DOHH2 (cell line): Measurements from ENCODE around the gene RPL19.

Experiments used
- H3F3A ChIP-seq: fragments of 200-600 bp; sonication (generic), shearing (Covaris generic); 2 replicates; pipeline ENCODE4 v1.6.0; 2016; ENCODE audit warnings: antibody characterized with exemption, mild to moderate bottlenecking; ENCODE audit not compliant: control insufficient read depth, insufficient read depth
- H3K27ac ChIP-seq: fragments of 200-600 bp; sonication (generic); 2 replicates; pipeline ENCODE4 v1.5.1; 2014; ENCODE audit warnings: low read depth, mild to moderate bottlenecking, low read length, moderate library complexity
- H3K27me3 ChIP-seq: fragments of 200-600 bp; sonication (generic); 2 replicates; pipeline ENCODE4 v1.6.1; 2014; ENCODE audit warnings: mild to moderate bottlenecking, low read length, mixed read lengths; ENCODE audit not compliant: control insufficient read depth
- H3K36me3 ChIP-seq: fragments of 200-600 bp; sonication (generic); 2 replicates; pipeline ENCODE4 v1.6.1; 2014; ENCODE audit warnings: mild to moderate bottlenecking, low read length, moderate library complexity, mixed read lengths; ENCODE audit not compliant: control insufficient read depth
- H3K4me1 ChIP-seq: fragments of 200-600 bp; sonication (generic); 2 replicates; pipeline ENCODE4 v1.6.1; 2014; ENCODE audit warnings: mild to moderate bottlenecking, low read length, mixed read lengths; ENCODE audit not compliant: control insufficient read depth
- H3K4me2 ChIP-seq: fragments of 200-600 bp; sonication (generic); 2 replicates; pipeline ENCODE4 v1.6.0; 2014; ENCODE audit warnings: mild to moderate bottlenecking, low read length, moderate library complexity
- H3K4me3 ChIP-seq: fragments of 200-600 bp; sonication (generic); 2 replicates; pipeline ENCODE4 v1.5.1; 2014; ENCODE audit warnings: mild to moderate bottlenecking, low read length, mixed read lengths
- H3K79me2 ChIP-seq: fragments of 200-600 bp; sonication (generic); 2 replicates; pipeline ENCODE4 v1.6.1; 2014; ENCODE audit warnings: mild to moderate bottlenecking, low read length, mixed read lengths; ENCODE audit not compliant: control insufficient read depth
- H3K9me2 ChIP-seq: fragments of 200-600 bp; sonication (generic); replicated peaks from 2 replicates; pipeline ENCODE4 v1.6.1; 2014; ENCODE audit warnings: mild to moderate bottlenecking, low read length, mixed read lengths; ENCODE audit not compliant: control insufficient read depth
- H3K9me3 ChIP-seq: fragments of 200-600 bp; sonication (generic); 2 replicates; pipeline ENCODE4 v1.6.1; 2014; ENCODE audit warnings: antibody characterized with exemption, low read length, mixed read lengths; ENCODE audit not compliant: control insufficient read depth, insufficient read depth
- H4K20me1 ChIP-seq: fragments of 200-600 bp; sonication (generic); 2 replicates; pipeline ENCODE4 v1.6.0; 2014; ENCODE audit warnings: low read depth, mild to moderate bottlenecking, antibody characterized with exemption, low read length, moderate library complexity; ENCODE audit not compliant: control insufficient read depth, insufficient read depth
- CTCF ChIP-seq: fragments of 200-600 bp; sonication (generic); IDR thresholded peaks from one replicate; pipeline ENCODE4 v1.5.1; 2014; ENCODE audit warnings: antibody characterized with exemption, mild to moderate bottlenecking, low read depth, low read length; ENCODE audit not compliant: poor library complexity, severe bottlenecking
- EZH2phosphoT487 ChIP-seq: fragments of 200-600 bp; sonication (generic); IDR thresholded peaks from 2 replicates; pipeline ENCODE4 v1.6.1; 2017; ENCODE audit warnings: borderline replicate concordance, mild to moderate bottlenecking, antibody characterized with exemption, low read length, moderate library complexity, mixed read lengths

RPL19 gene

GRCh38 chr17:39231591-39232551 lies 31.8 kb downstream of the RPL19 start:
- Histone ChIP-seq H3K27me3 (no peaks in the 10 kb centered on the region; the same call in 1 of the 2 replicates), H3K36me3 (no peaks in the 10 kb centered on the region), H3F3A (no peaks in the 10 kb centered on the region), H3K4me3 (peak overlapping the region; percentile 51), H3K79me2 (no peaks in the 10 kb centered on the region), H3K9me2 (no peaks in the 10 kb centered on the region), H3K4me1 (peaks cover 28% of the 10 kb centered on the region), H4K20me1 (no peaks in the 10 kb centered on the region), H3K9me3 (no peaks in the 10 kb centered on the region), H3K4me2 (peak overlapping the region; percentile 67), H3K27ac (no peak overlapping the region)
- TF ChIP-seq EZH2phosphoT487 (no peak), CTCF (peak; percentile 98)

GRCh38 chr17:39235555-39236449 lies 35.7 kb downstream of the RPL19 start:
- no peak overlapping the region for H3K27ac ChIP-seq
- H4K20me1 ChIP-seq: no peaks in the 10 kb centered on the region; the same call in 1 of the 2 replicates
- H3F3A ChIP-seq: peaks cover 4% of the 10 kb centered on the region; the same call in 1 of the 2 replicates
- no peaks in the 10 kb centered on the region for H3K9me3 ChIP-seq
- H3K36me3 ChIP-seq: no peaks in the 10 kb centered on the region
- no peaks in the 10 kb centered on the region for H3K79me2 ChIP-seq
- H3K27me3 ChIP-seq: no peaks in the 10 kb centered on the region
- TF ChIP-seq CTCF (peak; percentile 100), EZH2phosphoT487 (no peak)
- no peaks in the 10 kb centered on the region for H3K9me2 ChIP-seq
- H3K4me3 ChIP-seq: no peak overlapping the region
- H3K4me1 ChIP-seq: peaks cover 49% of the 10 kb centered on the region
- H3K4me2 ChIP-seq: 0 out of 2 replicates have a peak overlapping the region, but pooled peaks have one; percentile 2

- H3F3A ChIP-seq: peaks cover 4% of the 10 kb centered on the region; the same call in 1 of the 2 replicates
- no peaks in the 10 kb centered on the region for H3K9me2 ChIP-seq
- no peaks in the 10 kb centered on the region for H3K79me2 ChIP-seq
- TF ChIP-seq EZH2phosphoT487 (no peak), CTCF (no peak)
- no peaks in the 10 kb centered on the region for H3K9me3 ChIP-seq
- no peaks in the 10 kb centered on the region for H3K27me3 ChIP-seq
- no peaks in the 10 kb centered on the region; the same call in 1 of the 2 replicates for H4K20me1 ChIP-seq
- H3K27ac ChIP-seq: no peak overlapping the region
- H3K4me1 ChIP-seq: peaks cover 47% of the 10 kb centered on the region
- H3K4me3 ChIP-seq: no peak overlapping the region
- no peaks in the 10 kb centered on the region for H3K36me3 ChIP-seq
- no peak overlapping the region for H3K4me2 ChIP-seq
Measured at GRCh38 chr17:39236450-39236927, 36.4 kb downstream of the RPL19 start.
